ENCODE measurements around the gene DRC7. TPM values are rescaled to one million over a fixed set of nuclear protein-coding genes. Genes with fewer than 3 reads are reported as not detected.

DRC7 gene
- total RNA-seq, 2 donors from 2014 or later = not detected

- no peaks in the 10 kb centered on the region for H3K9me3 ChIP-seq
- TF ChIP-seq, protein P1, sequence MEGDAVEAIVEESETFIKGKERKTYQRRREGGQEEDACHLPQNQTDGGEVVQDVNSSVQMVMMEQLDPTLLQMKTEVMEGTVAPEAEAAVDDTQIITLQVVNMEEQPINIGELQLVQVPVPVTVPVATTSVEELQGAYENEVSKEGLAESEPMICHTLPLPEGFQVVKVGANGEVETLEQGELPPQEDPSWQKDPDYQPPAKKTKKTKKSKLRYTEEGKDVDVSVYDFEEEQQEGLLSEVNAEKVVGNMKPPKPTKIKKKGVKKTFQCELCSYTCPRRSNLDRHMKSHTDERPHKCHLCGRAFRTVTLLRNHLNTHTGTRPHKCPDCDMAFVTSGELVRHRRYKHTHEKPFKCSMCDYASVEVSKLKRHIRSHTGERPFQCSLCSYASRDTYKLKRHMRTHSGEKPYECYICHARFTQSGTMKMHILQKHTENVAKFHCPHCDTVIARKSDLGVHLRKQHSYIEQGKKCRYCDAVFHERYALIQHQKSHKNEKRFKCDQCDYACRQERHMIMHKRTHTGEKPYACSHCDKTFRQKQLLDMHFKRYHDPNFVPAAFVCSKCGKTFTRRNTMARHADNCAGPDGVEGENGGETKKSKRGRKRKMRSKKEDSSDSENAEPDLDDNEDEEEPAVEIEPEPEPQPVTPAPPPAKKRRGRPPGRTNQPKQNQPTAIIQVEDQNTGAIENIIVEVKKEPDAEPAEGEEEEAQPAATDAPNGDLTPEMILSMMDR (IDR thresholded peaks at IDR 0.05) = no peak
- H3K4me1 ChIP-seq = no peaks in the 10 kb centered on the region
- H3K4me3 ChIP-seq = no peak overlapping the region
- no peak for DNase-seq
- H3K27me3 ChIP-seq = no peaks in the 10 kb centered on the region
- intact Hi-C loops (cut with DNase I) = no loop called here
- H3K36me3 ChIP-seq = no peaks in the 10 kb centered on the region
- H3K27ac ChIP-seq = no peak overlapping the region
- no peak overlapping the region for H3K9ac ChIP-seq (ENCODE audit: low read depth in 2 of 2, low read length in 2 of 2)
Measured at GRCh38 chr16:57695680-57696069, 1.1 kb downstream of the DRC7 start.

- Histone ChIP-seq H3K27me3 (no peaks in the 10 kb centered on the region), H3K9ac (ENCODE audit: low read depth in 2 of 2, low read length in 2 of 2) (no peak overlapping the region), H3K36me3 (no peaks in the 10 kb centered on the region), H3K9me3 (no peaks in the 10 kb centered on the region), H3K4me3 (no peak overlapping the region), H3K27ac (no peak overlapping the region), H3K4me1 (no peaks in the 10 kb centered on the region)
- TF ChIP-seq, protein P1 (IDR thresholded peaks at IDR 0.05) = no peak
- intact Hi-C loops (cut with DNase I) = no loop called here
- no peak for DNase-seq
Measured at GRCh38 chr16:57696240-57696639, 1.6 kb downstream of the DRC7 start.

- no peaks in the 10 kb centered on the region for H3K9me3 ChIP-seq
- no peak for DNase-seq
Measured at GRCh38 chr16:57697896-57698537, 3.4 kb downstream of the DRC7 start.

GRCh38 chr16:57698812-57699405 lies 4.3 kb downstream of the DRC7 start:
- Histone ChIP-seq H3K9me3 (no peaks in the 10 kb centered on the region), H3K4me3 (no peak overlapping the region), H3K27ac (no peak overlapping the region), H3K36me3 (no peaks in the 10 kb centered on the region), H3K4me1 (no peaks in the 10 kb centered on the region), H3K27me3 (no peaks in the 10 kb centered on the region), H3K9ac (ENCODE audit: low read depth in 2 of 2, low read length in 2 of 2) (no peak overlapping the region)
- intact Hi-C loops (cut with DNase I) = no loop called here
- no peak for DNase-seq
- TF ChIP-seq, protein P1 (IDR thresholded peaks at IDR 0.05) = no peak

More at GRCh38 chr16:57697896-57698537, 3.4 kb downstream of the DRC7 start:
- no peak overlapping the region for H3K9ac ChIP-seq (ENCODE audit: low read depth in 2 of 2, low read length in 2 of 2)
- no peaks in the 10 kb centered on the region for H3K27me3 ChIP-seq
- intact Hi-C loops (cut with DNase I) = no loop called here
- TF ChIP-seq, protein P1 (IDR thresholded peaks at IDR 0.05) = no peak
- no peak overlapping the region for H3K27ac ChIP-seq
- no peak overlapping the region for H3K4me3 ChIP-seq
- H3K36me3 ChIP-seq = no peaks in the 10 kb centered on the region
- no peaks in the 10 kb centered on the region for H3K4me1 ChIP-seq

- Histone ChIP-seq H3K9me3 (no peaks in the 10 kb centered on the region), H3K4me1 (no peaks in the 10 kb centered on the region), H3K4me3 (no peak overlapping the region), H3K9ac (ENCODE audit: low read depth in 2 of 2, low read length in 2 of 2) (no peak overlapping the region), H3K27me3 (no peaks in the 10 kb centered on the region), H3K27ac (no peak overlapping the region), H3K36me3 (no peaks in the 10 kb centered on the region)
- TF ChIP-seq, protein P1 (IDR thresholded peaks at IDR 0.05) = no peak
- DNase-seq = no peak
- intact Hi-C loops (cut with DNase I) = no loop called here
Measured at GRCh38 chr16:57699481-57699880, 4.9 kb downstream of the DRC7 start.
